ENCODE measurements around the gene PRKAR2A. TPM values are rescaled to one million over a fixed set of nuclear protein-coding genes. Genes with fewer than 3 reads are reported as not detected.
"Not testable (repeated sequence)": the region's sequence is repeated elsewhere in the genome, so short reads cannot be mapped to it uniquely, and the experiment has no call there.

The PRKAR2A gene
- total RNA-seq, 4 donors from 2014 or later = 26.9 to 77.1 (median 46.2) TPM

DNA sequence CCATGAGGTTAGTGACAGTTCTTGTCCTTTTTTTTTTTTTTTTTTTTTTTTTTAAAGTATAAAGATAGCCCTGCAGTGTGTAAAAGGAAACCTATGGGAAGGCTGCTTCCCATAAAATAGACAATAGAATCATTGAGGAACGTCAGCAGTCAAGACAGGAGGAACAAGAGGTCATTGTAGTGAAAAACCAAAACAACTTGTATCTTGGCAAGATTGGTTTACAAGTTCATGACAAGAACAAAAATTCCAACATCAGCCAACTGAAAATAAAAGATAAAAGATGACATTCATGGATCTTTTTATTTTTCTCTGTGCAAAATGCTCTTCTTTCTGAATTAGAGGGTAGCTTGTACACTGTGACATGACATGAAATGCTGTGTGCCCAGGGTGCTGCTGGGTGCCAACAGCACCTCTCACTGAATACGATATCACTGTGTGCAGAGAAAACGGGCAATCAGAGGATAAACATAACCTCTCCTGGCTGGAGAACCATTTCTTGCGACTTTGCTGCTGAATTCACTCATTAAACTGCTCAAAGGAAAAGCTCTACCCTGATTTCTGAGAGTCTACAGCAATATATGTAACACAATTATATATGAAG, 100.6 kb downstream of the PRKAR2A start:
- Histone ChIP-seq H3K27me3 (no peaks in the 10 kb centered on the region), H3K9me3 (no peaks in the 10 kb centered on the region), H3K36me3 (peaks cover 17 to 21% of the 10 kb centered on the region in 2 donors), H3K4me3 (replicated peaks in 1 of 3) (no peak overlapping the region), H3K27ac (peak overlapping the region in 1 of 3 donors; percentile 56), H3K4me1 (peaks cover 0 to 7% of the 10 kb centered on the region in 2 donors)
- WGBS, 2 donors = 61 to 68% methylated on average over 4 of the region's 4 CpGs
- DNase-seq = no peak
- TF ChIP-seq POLR2A (IDR thresholded peaks at IDR 0.05) (no peak), CTCF (IDR thresholded peaks at IDR 0.05) (no peak)
- intact Hi-C loops (cut with DNase I) = no loop called here

DNA sequence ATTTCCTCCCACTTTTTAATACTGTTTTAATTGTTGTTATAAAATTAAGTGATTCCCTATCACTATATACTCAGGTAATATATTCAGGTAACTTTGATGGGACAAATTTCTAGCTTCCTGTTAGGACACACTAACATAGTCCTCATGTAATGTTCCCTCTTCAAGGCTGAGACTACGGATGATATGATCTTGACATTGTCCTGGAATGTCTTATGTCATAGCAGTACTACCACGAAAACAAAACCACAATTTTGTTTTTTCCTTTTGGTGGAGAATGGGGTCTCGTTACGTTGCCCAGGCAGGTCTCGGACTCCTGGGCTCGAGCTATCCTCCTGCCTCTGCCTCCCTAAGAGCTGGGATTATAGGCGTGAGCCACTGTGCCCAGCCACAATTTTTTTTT, 103.9 kb downstream of the PRKAR2A start:
- Histone ChIP-seq H3K9me3 (no peaks in the 10 kb centered on the region), H3K4me1 (peaks cover 0 to 23% of the 10 kb centered on the region in 2 donors), H3K27ac (no peak overlapping the region), H3K4me3 (replicated peaks in 1 of 3) (no peak overlapping the region), H3K27me3 (no peaks in the 10 kb centered on the region), H3K36me3 (no peaks in the 10 kb centered on the region)
- intact Hi-C loops (cut with DNase I) = no loop called here
- TF ChIP-seq CTCF (IDR thresholded peaks at IDR 0.05) = no peak
- no peak for TF ChIP-seq POLR2A (IDR thresholded peaks at IDR 0.05)
- DNase-seq = no peak
- 92 to 95% methylated on average over 7 of the region's 7 CpGs for WGBS, 2 donors

DNA sequence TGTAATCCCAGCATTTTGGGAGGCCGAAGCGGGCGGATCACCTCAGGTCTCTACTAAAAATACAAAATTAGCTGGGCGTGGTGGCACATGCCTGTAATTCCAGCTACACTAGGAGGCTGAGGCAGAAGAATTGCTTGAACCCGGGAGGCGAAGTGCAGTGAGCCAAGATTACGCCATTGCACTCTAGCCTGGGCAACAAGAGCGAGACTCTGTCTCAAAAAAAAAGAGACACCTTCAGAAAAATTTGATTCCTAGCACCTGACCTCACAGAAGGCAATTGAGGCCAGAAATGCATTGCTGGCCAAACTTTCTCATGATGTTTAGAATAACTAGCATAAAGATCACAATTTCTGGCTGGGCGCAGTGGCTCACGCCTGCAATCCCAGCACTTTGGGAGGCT, 106.4 kb downstream of the PRKAR2A start:
- WGBS, 2 donors = 96 to 97% methylated on average over 10 of the region's 10 CpGs
- H3K27ac ChIP-seq; H3K36me3 ChIP-seq; H3K9me3 ChIP-seq; intact Hi-C loops (cut with DNase I); H3K27me3 ChIP-seq; DNase-seq; H3K4me3 ChIP-seq (replicated peaks in 1 of 3): not testable (repeated sequence)
- H3K4me1 ChIP-seq = peaks cover 0 to 16% of the 10 kb centered on the region in 2 donors

- intact Hi-C loops (cut with DNase I) = no loop called here
- Histone ChIP-seq H3K9me3 (no peaks in the 10 kb centered on the region), H3K4me3 (replicated peaks in 1 of 3) (no peak overlapping the region), H3K36me3 (no peaks in the 10 kb centered on the region), H3K4me1 (peaks cover 0 to 20% of the 10 kb centered on the region in 2 donors), H3K27ac (peak overlapping the region in 2 of 3 donors; percentile 40 to 66), H3K27me3 (no peaks in the 10 kb centered on the region)
- DNase-seq = peak; percentile 75 to 88
- WGBS, 2 donors = 24 to 29% methylated on average over 9 of the region's 15 CpGs
- TF ChIP-seq CTCF (IDR thresholded peaks at IDR 0.05) (peak in 5 of 6 experiments; percentile 70 to 86 (median 75)), POLR2A (IDR thresholded peaks at IDR 0.05) (no peak)
Observed at GRCh38 chr3:48739955-48740823, 107.5 kb downstream of the PRKAR2A start.

- no peak for DNase-seq
- peaks cover 0 to 20% of the 10 kb centered on the region in 2 donors for H3K4me1 ChIP-seq
- no peaks in the 10 kb centered on the region for H3K27me3 ChIP-seq
- peak overlapping the region in 2 of 3 donors; percentile 40 to 66 for H3K27ac ChIP-seq
- no peaks in the 10 kb centered on the region for H3K9me3 ChIP-seq
- TF ChIP-seq POLR2A (IDR thresholded peaks at IDR 0.05) (no peak), CTCF (IDR thresholded peaks at IDR 0.05) (no peak)
- H3K4me3 ChIP-seq (replicated peaks in 1 of 3) = no peak overlapping the region
- intact Hi-C loops (cut with DNase I) = no loop called here
- WGBS, 2 donors = 81 to 83% methylated on average over 1 to 6 of the region's 6 CpGs
- no peaks in the 10 kb centered on the region for H3K36me3 ChIP-seq
Observed at GRCh38 chr3:48739617-48739954, 108.1 kb downstream of the PRKAR2A start.
